Activated T-cell treated with anti-CD3 and anti-CD28 coated beads, Interleukin-2, amount 50 U/mL, for 24 hours (primary cell): Measurements from ENCODE around the gene DNAJC22.
"Not testable (repeated sequence)": the region's sequence is repeated elsewhere in the genome, so short reads cannot be mapped to it uniquely, and the experiment has no call there.

Source experiments
- DNase-seq: peaks from one replicate; pipeline ENCODE4 v3.0.0-alpha.2; 2020
- H3K27ac Mint-ChIP-seq: 2 replicates; pipeline ENCODE4 v1.8.0; 2020; ENCODE audit warnings: mild to moderate bottlenecking, mixed read lengths
- H3K27me3 Mint-ChIP-seq: 2 replicates; pipeline ENCODE4 v1.8.0; 2020; ENCODE audit warnings: mixed read lengths
- H3K36me3 Mint-ChIP-seq: 2 replicates; pipeline ENCODE4 v1.8.0; 2020; ENCODE audit warnings: low read depth, mixed read lengths
- H3K4me1 Mint-ChIP-seq: 2 replicates; pipeline ENCODE4 v1.8.0; 2020; ENCODE audit warnings: low read depth, mixed read lengths
- H3K4me3 Mint-ChIP-seq: 2 replicates; pipeline ENCODE4 v1.8.0; 2020; ENCODE audit warnings: mild to moderate bottlenecking, moderate library complexity, mixed read lengths
- H3K9me3 Mint-ChIP-seq: 2 replicates; pipeline ENCODE4 v1.8.0; 2020; ENCODE audit warnings: mixed read lengths

The DNAJC22 gene

GRCh38 chr12:49325606-49326005 lies 21.1 kb upstream of the DNAJC22 start:
- no peak overlapping the region for H3K27ac Mint-ChIP-seq
- H3K4me3 Mint-ChIP-seq = no peak overlapping the region
- H3K27me3 Mint-ChIP-seq = no peaks in the 10 kb centered on the region
- H3K36me3 Mint-ChIP-seq = peaks cover 64% of the 10 kb centered on the region
- no peaks in the 10 kb centered on the region for H3K9me3 Mint-ChIP-seq
- no peak for DNase-seq
- peaks cover 17% of the 10 kb centered on the region for H3K4me1 Mint-ChIP-seq

GRCh38 chr12:49327368-49327767 lies 19.3 kb upstream of the DNAJC22 start:
- Mint-ChIP-seq H3K27ac (no peak overlapping the region), H3K9me3 (no peaks in the 10 kb centered on the region), H3K4me3 (no peak overlapping the region), H3K36me3 (peaks cover 76% of the 10 kb centered on the region), H3K27me3 (peaks cover 17% of the 10 kb centered on the region), H3K4me1 (peaks cover 8% of the 10 kb centered on the region)
- no peak for DNase-seq

- H3K27me3 Mint-ChIP-seq = peaks cover 22% of the 10 kb centered on the region
- no peak overlapping the region for H3K4me3 Mint-ChIP-seq
- H3K27ac Mint-ChIP-seq = no peak overlapping the region
- H3K4me1 Mint-ChIP-seq = peaks cover 5% of the 10 kb centered on the region
- H3K36me3 Mint-ChIP-seq = peaks cover 73% of the 10 kb centered on the region
- no peak for DNase-seq
- H3K9me3 Mint-ChIP-seq = no peaks in the 10 kb centered on the region
These were observed 18.8 kb upstream of the DNAJC22 start for GRCh38 chr12:49327887-49328286.

- Mint-ChIP-seq H3K36me3 (peaks cover 65% of the 10 kb centered on the region), H3K27ac (no peak overlapping the region), H3K9me3 (no peaks in the 10 kb centered on the region), H3K27me3 (peaks cover 30% of the 10 kb centered on the region), H3K4me3 (no peak overlapping the region), H3K4me1 (peaks cover 5% of the 10 kb centered on the region)
- no peak for DNase-seq
These were observed 17.9 kb upstream of the DNAJC22 start for GRCh38 chr12:49328816-49329215.

GRCh38 chr12:49330032-49330619 lies 16.6 kb upstream of the DNAJC22 start:
- DNase-seq = no peak
- Mint-ChIP-seq H3K4me3 (no peak overlapping the region), H3K9me3 (no peaks in the 10 kb centered on the region), H3K4me1 (peaks cover 5% of the 10 kb centered on the region), H3K27me3 (peaks cover 41% of the 10 kb centered on the region), H3K36me3 (peaks cover 59% of the 10 kb centered on the region), H3K27ac (no peak overlapping the region)

- Mint-ChIP-seq H3K4me3 (no peak overlapping the region), H3K4me1 (peaks cover 5% of the 10 kb centered on the region), H3K9me3 (no peaks in the 10 kb centered on the region), H3K36me3 (peaks cover 54% of the 10 kb centered on the region), H3K27ac (no peak overlapping the region), H3K27me3 (peaks cover 47% of the 10 kb centered on the region)
- DNase-seq = no peak
These were observed 15.9 kb upstream of the DNAJC22 start for GRCh38 chr12:49330631-49331379.

- Mint-ChIP-seq H3K27me3 (peaks cover 51% of the 10 kb centered on the region), H3K9me3 (no peaks in the 10 kb centered on the region), H3K27ac (no peak overlapping the region), H3K36me3 (peaks cover 46% of the 10 kb centered on the region), H3K4me3 (no peak overlapping the region), H3K4me1 (peaks cover 5% of the 10 kb centered on the region)
- DNase-seq = no peak
These were observed 15.1 kb upstream of the DNAJC22 start for GRCh38 chr12:49331380-49332222.

- DNase-seq = no peak
- Mint-ChIP-seq H3K27ac (no peak overlapping the region), H3K36me3 (peaks cover 38% of the 10 kb centered on the region), H3K4me3 (no peak overlapping the region), H3K4me1 (peaks cover 12% of the 10 kb centered on the region), H3K9me3 (no peaks in the 10 kb centered on the region), H3K27me3 (peaks cover 59% of the 10 kb centered on the region)
These were observed 14.2 kb upstream of the DNAJC22 start for GRCh38 chr12:49332441-49332861.

GRCh38 chr12:49332891-49333371 lies 13.8 kb upstream of the DNAJC22 start:
- Mint-ChIP-seq H3K27ac (no peak overlapping the region), H3K27me3 (peaks cover 64% of the 10 kb centered on the region), H3K36me3 (peaks cover 34% of the 10 kb centered on the region), H3K4me3 (peak overlapping the region; percentile 50), H3K9me3 (no peaks in the 10 kb centered on the region), H3K4me1 (peaks cover 16% of the 10 kb centered on the region)
- DNase-seq = no peak

- H3K36me3 Mint-ChIP-seq = peaks cover 30% of the 10 kb centered on the region
- not testable (repeated sequence) for H3K9me3 Mint-ChIP-seq, H3K27ac Mint-ChIP-seq, H3K4me3 Mint-ChIP-seq, DNase-seq
- peaks cover 73% of the 10 kb centered on the region for H3K27me3 Mint-ChIP-seq
- H3K4me1 Mint-ChIP-seq = peaks cover 18% of the 10 kb centered on the region
These were observed 12.9 kb upstream of the DNAJC22 start for GRCh38 chr12:49333778-49334177.

GRCh38 chr12:49334226-49334625 lies 12.5 kb upstream of the DNAJC22 start:
- no peak for DNase-seq
- H3K27me3 Mint-ChIP-seq = peaks cover 77% of the 10 kb centered on the region
- no peak overlapping the region for H3K4me3 Mint-ChIP-seq
- no peak overlapping the region for H3K27ac Mint-ChIP-seq
- H3K4me1 Mint-ChIP-seq = peaks cover 18% of the 10 kb centered on the region
- H3K36me3 Mint-ChIP-seq = peaks cover 26% of the 10 kb centered on the region
- H3K9me3 Mint-ChIP-seq = no peaks in the 10 kb centered on the region

- Mint-ChIP-seq H3K4me3 (no peak overlapping the region), H3K4me1 (peaks cover 18% of the 10 kb centered on the region), H3K27me3 (peaks cover 82% of the 10 kb centered on the region), H3K27ac (no peak overlapping the region), H3K9me3 (no peaks in the 10 kb centered on the region), H3K36me3 (peaks cover 22% of the 10 kb centered on the region)
- DNase-seq = no peak
These were observed 12.0 kb upstream of the DNAJC22 start for GRCh38 chr12:49334681-49335080.

- Mint-ChIP-seq H3K4me1 (peaks cover 18% of the 10 kb centered on the region), H3K36me3 (peaks cover 15% of the 10 kb centered on the region), H3K27ac (no peak overlapping the region), H3K27me3 (peaks cover 87% of the 10 kb centered on the region), H3K9me3 (no peaks in the 10 kb centered on the region), H3K4me3 (no peak overlapping the region)
- no peak for DNase-seq
These were observed 11.4 kb upstream of the DNAJC22 start for GRCh38 chr12:49335118-49335954.
